ENCODE measurements around the gene PEX14. TPM values are rescaled to one million over a fixed set of nuclear protein-coding genes. Genes with fewer than 3 reads are reported as not detected.
"Not testable (repeated sequence)": the region's sequence is repeated elsewhere in the genome, so short reads cannot be mapped to it uniquely, and the experiment has no call there.

The PEX14 gene, protein sequence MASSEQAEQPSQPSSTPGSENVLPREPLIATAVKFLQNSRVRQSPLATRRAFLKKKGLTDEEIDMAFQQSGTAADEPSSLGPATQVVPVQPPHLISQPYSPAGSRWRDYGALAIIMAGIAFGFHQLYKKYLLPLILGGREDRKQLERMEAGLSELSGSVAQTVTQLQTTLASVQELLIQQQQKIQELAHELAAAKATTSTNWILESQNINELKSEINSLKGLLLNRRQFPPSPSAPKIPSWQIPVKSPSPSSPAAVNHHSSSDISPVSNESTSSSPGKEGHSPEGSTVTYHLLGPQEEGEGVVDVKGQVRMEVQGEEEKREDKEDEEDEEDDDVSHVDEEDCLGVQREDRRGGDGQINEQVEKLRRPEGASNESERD
- 10 to 100 TPM; 24.3 to 26.0 TPM for total RNA-seq
- polyA plus RNA-seq (2013, experiment 1 of 2): 22.3 TPM
- polyA plus RNA-seq (2013, experiment 2 of 2): 22.3 TPM
- long read RNA-seq, experiment 1, partial matches to known transcripts: 18 of 21 reads
- long read RNA-seq, experiment 1, other reads (novel, unspliced or antisense): 3 of 21 reads
- long read RNA-seq, experiment 2, transcript PEX14-201 (9 exons, 1,985 nt): major isoform, 19 of 26 reads
- long read RNA-seq, experiment 2, partial matches to known transcripts: 4 of 26 reads
- long read RNA-seq, experiment 2, other reads (novel, unspliced or antisense): 3 of 26 reads
- long read RNA-seq, experiment 3, transcript PEX14-201 (9 exons, 1,985 nt): major isoform, 13 of 16 reads
- long read RNA-seq, experiment 3, partial matches to known transcripts: 0 of 16 reads
- long read RNA-seq, experiment 3, other reads (novel, unspliced or antisense): 3 of 16 reads
- long read RNA-seq, experiment 4, transcript PEX14-201 (9 exons, 1,985 nt): major isoform, 25 of 36 reads
- long read RNA-seq, experiment 4, partial matches to known transcripts: 7 of 36 reads
- long read RNA-seq, experiment 4, other reads (novel, unspliced or antisense): 4 of 36 reads

GRCh38 chr1:10474613-10475507, at the start of gene PEX14:
Gene PEX14 (plus strand): TSS chr1:10474950. CDS start chr1:10474967, 17 bp downstream.
- TF ChIP-seq CTCF (conservative IDR thresholded peaks at IDR 0.05): no peak
- Mint-ChIP-seq H3K27ac (peak within 1 kb of the TSS; percentile 97), H3K27me3 (ENCODE audit: insufficient read depth) (no peaks in the 10 kb centered on the region)

DNA sequence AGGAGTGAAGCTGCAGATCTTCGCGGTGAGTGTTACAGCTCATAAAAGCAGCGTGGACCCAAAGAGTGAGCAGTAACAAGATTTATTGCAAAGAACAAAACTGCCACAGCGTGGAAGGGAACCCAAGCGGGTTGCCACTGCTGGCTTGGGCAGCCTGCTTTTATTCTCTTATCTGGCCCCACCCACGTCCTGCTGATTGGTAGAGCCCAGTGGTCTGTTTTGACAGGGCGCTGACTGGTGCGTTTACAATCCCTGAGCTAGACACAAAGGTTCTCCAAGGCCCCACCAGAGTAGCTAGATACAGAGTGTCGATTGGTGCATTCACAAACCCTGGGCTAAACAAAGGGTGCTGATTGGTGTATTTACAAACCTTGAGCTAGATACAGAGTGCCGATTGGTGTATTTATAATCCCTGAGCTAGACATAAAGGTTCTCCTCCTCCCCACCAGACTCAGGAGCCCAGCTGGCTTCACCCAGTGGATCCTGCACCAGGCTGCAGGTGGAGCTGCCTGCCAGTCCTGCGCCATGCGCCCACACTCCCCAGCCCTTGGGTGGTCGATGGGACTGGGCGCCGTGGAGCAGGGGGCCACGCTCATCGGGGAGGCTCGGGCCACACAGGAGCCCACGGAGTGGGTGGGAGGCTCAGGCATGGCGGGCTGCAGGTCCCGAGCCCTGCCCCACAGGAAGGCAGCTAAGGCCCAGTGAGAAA, 48.8 kb upstream of the PEX14 start:
- H3K27me3 Mint-ChIP-seq (ENCODE audit: insufficient read depth); H3K9me3 Mint-ChIP-seq; H3K27ac ChIP-seq (ENCODE audit: low read depth, low read length); H3K4me1 ChIP-seq (ENCODE audit: control insufficient read depth, insufficient read depth, low read length); H3K9me3 ChIP-seq (ENCODE audit: control insufficient read depth, low read length); H3K27me3 ChIP-seq (ENCODE audit: control insufficient read depth, insufficient read depth, low read length, poor library complexity, severe bottlenecking); H3K4me3 Mint-ChIP-seq; H3K4me3 ChIP-seq (ENCODE audit: low read length); H3K36me3 ChIP-seq (ENCODE audit: control insufficient read depth, insufficient read depth, low read length); H3K9ac ChIP-seq (ENCODE audit: extremely low read depth, low read length, poor library complexity, severe bottlenecking); DNase-seq: not testable (repeated sequence)
- Mint-ChIP-seq H3K4me1 (peaks cover 14% of the 10 kb centered on the region), H3K36me3 (ENCODE audit: low read depth) (peaks cover 18% of the 10 kb centered on the region), H3K27ac (peak overlapping the region; percentile 81)
- 93 to 100% methylated on average over 6 to 21 of the region's 21 CpGs for WGBS, 2 experiments (ENCODE audit: insufficient coverage in 1 of 2, insufficient read length in 1 of 2)

More at GRCh38 chr1:10474613-10475507, at the start of gene PEX14:
- no peaks in the 10 kb centered on the region for H3K27me3 ChIP-seq (ENCODE audit: control insufficient read depth, insufficient read depth, low read length, poor library complexity, severe bottlenecking)
- H3K4me3 ChIP-seq (ENCODE audit: low read length): peak within 1 kb of the TSS; percentile 95
- peaks cover 7% of the 10 kb centered on the region for H3K36me3 ChIP-seq (ENCODE audit: control insufficient read depth, insufficient read depth, low read length)
- no peak within 1 kb of the TSS for H3K27ac ChIP-seq (ENCODE audit: low read depth, low read length)
- peaks cover 6% of the 10 kb centered on the region for H3K4me1 ChIP-seq (ENCODE audit: control insufficient read depth, insufficient read depth, low read length)
- H3K9me3 ChIP-seq (ENCODE audit: control insufficient read depth, low read length): no peaks in the 10 kb centered on the region
- peak; percentile 97 for DNase-seq
- H3K9me3 Mint-ChIP-seq: no peaks in the 10 kb centered on the region
- peaks cover 7% of the 10 kb centered on the region for H3K4me1 Mint-ChIP-seq
- 13 to 31% methylated on average over 15 to 49 of the region's 50 CpGs for WGBS, 2 experiments (ENCODE audit: insufficient coverage in 1 of 2, insufficient read length in 1 of 2)
- peak within 1 kb of the TSS; percentile 94 for H3K4me3 Mint-ChIP-seq
- H3K9ac ChIP-seq (ENCODE audit: extremely low read depth, low read length, poor library complexity, severe bottlenecking): peak within 1 kb of the TSS; percentile 66
- H3K36me3 Mint-ChIP-seq (ENCODE audit: low read depth): peaks cover 6% of the 10 kb centered on the region

DNA sequence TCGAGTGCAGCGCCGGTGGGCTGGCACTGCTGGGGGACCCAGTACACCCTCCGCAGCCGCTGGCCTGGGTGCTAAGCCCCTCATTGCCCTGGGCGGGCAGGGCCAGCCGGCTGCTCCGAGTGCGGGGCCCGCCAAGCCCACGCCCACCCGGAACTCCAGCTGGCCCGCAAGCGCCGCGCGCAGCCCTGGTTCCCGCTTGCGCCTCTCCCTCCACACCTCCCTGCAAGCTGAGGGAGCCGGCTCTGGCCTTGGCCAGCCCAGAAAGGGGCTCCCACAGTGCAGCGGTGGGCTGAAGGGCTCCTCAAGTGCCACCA, 48.3 kb upstream of the PEX14 start:
- H3K4me1 ChIP-seq (ENCODE audit: control insufficient read depth, insufficient read depth, low read length); H3K27ac ChIP-seq (ENCODE audit: low read depth, low read length); H3K4me3 Mint-ChIP-seq; DNase-seq; H3K27me3 Mint-ChIP-seq (ENCODE audit: insufficient read depth); H3K9me3 Mint-ChIP-seq; H3K27me3 ChIP-seq (ENCODE audit: control insufficient read depth, insufficient read depth, low read length, poor library complexity, severe bottlenecking); H3K36me3 ChIP-seq (ENCODE audit: control insufficient read depth, insufficient read depth, low read length); H3K9ac ChIP-seq (ENCODE audit: extremely low read depth, low read length, poor library complexity, severe bottlenecking); H3K4me3 ChIP-seq (ENCODE audit: low read length); H3K27ac Mint-ChIP-seq; H3K9me3 ChIP-seq (ENCODE audit: control insufficient read depth, low read length): not testable (repeated sequence)
- H3K4me1 Mint-ChIP-seq: peaks cover 18% of the 10 kb centered on the region
- peaks cover 15% of the 10 kb centered on the region for H3K36me3 Mint-ChIP-seq (ENCODE audit: low read depth)
- WGBS, 2 experiments (ENCODE audit: insufficient coverage in 1 of 2, insufficient read length in 1 of 2): 97% methylated on average over 21 of the region's 21 CpGs; no CpG with 5 or more reads in 1 of the 2 experiments

Data from endodermal cell (in vitro differentiated cells).